GM19193 (cell line): ENCODE results near the gene ABI3.

Experiments used
- POLR2A ChIP-seq: IDR thresholded peaks from 4 replicates; pipeline ENCODE4 v1.6.1; 2011; ENCODE audit not compliant: insufficient read depth, insufficient read length; ENCODE audit errors: extremely low read depth

The ABI3 gene

DNA sequence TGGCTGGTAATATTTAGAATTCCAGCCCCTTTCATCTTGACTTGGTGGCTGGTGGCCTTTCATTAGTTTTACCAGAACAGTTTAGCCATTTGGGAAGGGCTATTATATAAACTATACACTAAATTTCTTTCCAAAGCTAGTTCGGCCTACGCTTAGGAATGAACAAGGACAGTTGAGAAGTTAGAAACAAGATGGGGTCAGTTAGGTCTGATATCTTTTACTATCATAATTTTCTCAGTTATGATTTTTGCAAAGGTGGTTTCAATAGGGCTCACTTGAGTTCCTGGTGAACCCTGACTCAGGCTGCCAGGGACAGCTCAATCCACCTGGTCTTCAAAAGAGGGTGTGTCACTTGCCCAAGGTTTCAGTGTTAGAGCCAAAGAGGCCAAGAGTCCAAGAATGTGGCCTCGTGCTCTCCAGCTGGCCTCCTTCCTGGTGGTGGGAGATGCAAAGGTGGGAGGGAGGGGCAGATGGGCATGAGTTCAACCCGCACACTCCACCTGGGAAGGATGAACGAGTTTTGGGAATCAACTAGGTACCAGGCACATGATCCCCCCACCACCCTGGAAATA, 24.1 kb downstream of the ABI3 start:
- TF ChIP-seq POLR2A: no peak

DNA sequence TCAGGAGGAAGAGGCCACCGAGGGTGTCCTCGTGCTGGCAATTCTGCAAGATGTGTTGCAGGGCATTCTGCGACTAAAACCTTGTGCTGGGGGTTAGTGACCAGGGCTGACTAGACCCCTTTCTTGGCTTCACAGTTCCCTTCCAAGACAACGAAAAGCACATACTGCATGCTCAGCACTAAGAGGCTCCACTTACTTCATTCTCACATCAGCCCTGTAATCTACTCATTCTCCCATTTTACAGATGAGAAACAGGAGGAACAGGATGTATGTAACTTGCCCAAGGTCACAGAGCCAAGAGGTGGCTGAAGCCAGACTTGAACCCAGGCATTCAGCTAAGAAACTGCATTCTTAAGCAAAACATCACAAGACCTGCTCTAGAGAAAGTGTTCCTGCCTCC, 25.4 kb downstream of the ABI3 start:
- TF ChIP-seq POLR2A: no peak

DNA sequence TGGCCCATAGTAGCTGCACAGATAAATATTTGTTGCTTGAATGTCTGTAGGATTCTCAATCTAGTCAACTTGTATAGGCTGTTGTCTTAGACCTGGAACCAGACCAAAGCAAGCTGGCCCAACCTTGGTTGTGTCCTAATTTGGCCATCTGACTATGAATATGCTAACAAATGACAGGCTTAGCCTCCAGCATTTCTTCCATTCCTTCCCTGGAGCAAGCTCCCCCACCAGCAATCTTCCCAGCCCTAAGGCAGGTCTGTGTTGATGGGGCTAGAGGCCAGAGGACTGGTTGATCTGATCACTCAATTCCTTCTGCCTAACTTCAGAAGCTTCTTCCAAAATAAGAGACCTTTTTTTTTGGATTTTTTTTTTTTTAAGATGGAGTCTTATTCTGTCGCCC, 29.5 kb downstream of the ABI3 start:
- no peak for TF ChIP-seq POLR2A

DNA sequence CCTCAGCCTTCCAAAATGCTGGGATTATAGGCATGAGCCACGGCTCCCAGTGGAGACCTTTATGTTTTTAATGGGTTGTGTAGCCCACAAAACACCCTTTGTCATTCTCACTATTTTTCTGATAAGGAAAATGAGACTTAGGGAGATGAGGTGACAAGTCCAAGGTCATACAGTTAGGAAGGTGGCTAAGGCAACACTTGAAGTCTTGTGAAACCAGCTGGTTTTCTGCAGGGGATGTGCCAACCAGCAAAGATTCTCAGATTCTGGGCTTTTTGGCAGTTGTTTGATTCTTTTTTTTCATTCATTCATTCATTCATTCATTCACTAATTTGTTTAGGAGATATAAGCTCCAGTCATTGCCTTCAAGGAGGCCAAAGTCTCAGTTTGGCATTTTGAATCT, 30.1 kb downstream of the ABI3 start:
- TF ChIP-seq POLR2A: no peak

DNA sequence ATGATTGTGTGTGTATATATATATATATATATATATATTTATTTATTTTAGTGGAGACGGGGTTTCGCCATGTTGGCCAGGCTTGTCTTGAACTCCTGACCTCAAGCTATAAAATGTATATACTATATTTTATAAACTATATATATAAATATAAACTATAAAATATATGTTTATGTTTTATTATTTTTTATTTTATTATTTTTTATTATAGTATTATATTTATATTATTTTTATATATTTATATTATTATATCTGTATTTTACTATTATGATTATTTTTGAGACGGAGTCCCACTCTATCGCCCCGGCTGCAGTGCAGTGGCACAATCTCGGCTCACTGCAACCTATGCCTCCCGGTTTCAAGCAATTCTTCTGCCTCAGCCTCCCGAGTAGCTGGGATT, 30.5 kb downstream of the ABI3 start:
- no peak for TF ChIP-seq POLR2A

DNA sequence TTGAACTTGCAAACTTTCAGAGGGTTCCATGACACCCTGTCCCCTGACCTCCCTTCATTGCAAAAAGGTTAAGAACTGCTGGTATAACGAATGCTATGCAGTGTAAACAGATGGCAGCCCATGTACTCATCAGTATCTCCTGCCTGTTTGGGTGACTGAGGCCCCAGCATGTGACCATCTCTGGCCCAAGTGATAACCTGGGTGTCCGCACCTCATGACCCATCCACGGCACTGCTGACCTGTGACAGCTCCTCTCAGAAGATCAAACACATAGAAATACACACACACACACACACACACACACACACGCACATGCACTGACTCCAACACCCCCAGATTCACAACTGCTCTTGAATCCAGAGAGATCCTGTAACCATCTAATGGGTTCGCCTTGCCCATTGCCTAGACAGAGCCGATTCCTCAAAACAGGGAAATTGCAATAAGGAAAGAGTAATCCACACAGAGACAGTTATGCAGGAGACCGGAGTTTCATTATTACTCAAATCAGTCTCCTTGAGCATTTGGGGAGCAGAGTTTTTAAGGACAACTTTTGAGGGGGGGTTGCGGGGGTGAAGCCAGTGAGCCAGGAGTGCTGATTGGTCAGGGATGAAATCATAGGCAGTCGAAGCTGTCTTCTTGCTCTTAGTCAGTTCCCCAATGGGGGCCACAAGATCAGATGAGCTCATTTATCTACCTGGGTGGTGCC, 31.3 kb downstream of the ABI3 start:
- TF ChIP-seq POLR2A: no peak

DNA sequence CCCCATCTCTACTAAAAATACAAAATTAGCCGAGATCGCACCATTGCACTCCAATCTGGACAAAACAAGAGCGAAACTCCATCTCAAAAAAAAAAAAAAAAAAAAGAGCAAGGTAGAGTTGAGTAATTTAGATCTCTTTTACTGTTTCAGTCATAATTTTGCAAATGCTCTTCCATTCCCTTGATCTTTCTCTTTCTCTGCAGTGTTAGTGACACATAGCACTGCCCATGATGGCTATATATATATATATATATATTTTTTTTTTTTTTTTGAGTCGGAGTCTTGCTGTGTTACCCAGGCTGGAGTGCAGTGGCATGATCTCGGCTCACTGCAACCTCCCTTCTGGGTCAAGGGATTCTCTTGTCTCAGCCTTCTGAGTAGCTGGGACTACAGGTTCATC, 32.3 kb downstream of the ABI3 start:
- no peak for TF ChIP-seq POLR2A

DNA sequence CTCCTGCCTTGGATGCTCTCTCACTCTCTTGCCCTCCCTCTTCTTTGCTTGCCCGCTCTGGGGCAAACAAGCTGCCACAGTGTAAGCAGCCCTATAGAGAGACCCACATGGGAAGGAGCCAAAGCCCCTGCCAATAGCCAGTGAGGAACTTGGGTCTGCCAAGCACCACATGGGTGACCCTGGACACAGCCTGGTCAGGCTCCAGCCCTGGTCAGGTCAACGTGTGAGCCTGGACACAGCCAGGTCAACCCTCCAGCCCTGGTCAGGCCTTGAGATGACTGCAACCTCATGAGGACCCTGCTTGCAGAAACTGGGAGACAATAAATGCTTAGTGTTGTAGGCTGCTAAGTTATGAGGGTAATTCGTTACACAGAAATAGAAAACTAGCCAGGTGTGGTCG, 34.3 kb downstream of the ABI3 start:
- TF ChIP-seq POLR2A: no peak

DNA sequence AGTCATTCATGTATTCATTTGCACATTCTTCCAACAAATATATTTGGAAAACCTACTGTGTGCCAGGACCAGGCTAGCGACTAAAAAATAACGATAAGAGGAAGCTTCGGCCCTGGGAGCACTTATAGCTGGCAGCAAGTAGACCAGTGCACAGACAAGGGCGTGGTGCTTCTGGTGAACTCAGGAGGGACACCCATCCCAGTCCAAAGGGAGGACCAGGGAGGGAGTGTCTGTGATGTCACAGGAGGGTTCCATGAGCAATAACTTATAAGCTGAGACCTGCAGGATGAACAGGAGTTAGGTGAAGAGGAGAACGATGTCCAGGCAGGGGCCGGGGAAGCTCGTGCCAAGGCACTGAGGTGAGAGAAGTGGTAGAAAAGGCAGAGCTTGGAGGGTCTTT, 37.4 kb downstream of the ABI3 start:
- no peak for TF ChIP-seq POLR2A

DNA sequence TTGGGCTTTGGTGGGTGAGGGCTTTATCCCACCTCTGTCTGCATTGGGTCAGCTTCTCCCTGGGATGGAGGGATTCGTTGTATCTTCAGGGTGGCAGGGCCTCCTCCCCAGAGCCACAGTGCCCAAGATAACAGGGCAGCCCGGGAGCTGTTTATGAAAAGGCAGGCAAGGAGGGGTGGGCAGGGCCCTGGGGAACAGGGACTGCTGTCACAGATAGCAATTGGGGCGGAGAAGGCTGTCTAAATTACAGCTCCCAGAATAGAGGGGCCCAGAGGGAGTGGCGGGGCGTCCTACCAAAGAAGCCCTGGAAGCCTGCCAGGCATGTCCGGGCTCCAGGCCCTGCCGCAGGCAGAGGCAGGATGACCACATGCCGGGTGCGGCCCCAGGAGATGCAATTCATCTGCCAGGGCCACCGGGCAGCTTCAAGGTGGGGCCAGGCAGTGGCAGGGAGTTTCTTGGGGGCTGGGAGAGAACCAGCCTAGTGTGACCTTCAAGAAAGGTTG, 38.8 kb downstream of the ABI3 start:
- TF ChIP-seq POLR2A: no peak

DNA sequence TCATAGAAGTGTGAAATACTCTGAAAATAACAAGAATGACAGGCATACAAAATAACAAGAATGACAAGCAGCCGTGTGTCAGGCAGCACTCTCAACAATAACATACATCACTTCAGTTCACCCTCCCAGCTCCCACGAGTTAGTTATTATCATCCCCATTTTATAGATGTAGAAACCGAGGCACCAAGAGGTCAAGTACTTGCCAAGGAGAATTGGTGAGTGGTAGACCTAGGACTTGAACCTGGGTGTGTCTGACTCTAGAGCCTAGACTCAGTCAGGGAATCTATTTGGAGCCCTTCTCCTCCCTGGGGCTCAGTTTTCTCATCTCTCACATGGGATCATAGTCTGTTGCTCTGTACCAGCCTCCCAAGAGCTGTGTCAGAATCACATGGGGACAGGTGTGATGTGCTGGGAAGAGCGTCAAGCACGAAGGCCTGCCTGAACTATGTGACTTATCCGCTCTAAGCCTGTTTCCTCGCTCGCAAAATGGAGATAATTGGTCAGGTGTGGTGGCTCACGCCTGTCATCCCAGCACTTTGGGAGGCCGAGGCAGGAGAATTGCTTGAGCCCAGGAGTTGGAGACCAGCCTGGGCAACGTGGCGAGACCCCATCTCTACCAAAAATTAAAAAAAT, 39.5 kb downstream of the ABI3 start:
- TF ChIP-seq POLR2A: no peak

DNA sequence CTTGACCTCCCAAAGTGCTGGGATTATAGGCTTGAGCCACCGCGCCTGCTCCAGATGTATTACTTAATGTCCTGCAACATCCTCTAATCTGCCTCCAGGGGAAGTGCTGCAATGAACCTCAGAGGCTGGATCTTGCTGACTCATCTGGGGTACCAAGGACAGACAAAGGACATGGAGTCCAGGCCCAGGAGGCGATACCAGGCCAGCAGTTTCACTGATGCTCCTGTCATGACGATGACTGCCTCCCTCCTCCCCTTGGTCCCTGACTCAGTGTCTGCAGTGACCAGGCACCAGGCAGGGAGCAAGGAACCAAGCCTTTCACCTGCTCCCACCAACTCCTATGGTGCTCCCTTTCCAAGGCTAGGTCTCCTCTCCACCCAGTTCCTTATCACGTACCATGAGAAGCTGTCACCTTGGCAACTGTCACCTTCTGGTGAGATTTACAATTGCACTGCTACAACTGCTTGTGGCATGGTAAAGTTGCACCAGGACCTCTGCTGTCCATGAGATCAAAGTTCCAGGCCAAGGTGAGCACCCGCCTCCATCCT, 41.7 kb downstream of the ABI3 start:
- no peak for TF ChIP-seq POLR2A

DNA sequence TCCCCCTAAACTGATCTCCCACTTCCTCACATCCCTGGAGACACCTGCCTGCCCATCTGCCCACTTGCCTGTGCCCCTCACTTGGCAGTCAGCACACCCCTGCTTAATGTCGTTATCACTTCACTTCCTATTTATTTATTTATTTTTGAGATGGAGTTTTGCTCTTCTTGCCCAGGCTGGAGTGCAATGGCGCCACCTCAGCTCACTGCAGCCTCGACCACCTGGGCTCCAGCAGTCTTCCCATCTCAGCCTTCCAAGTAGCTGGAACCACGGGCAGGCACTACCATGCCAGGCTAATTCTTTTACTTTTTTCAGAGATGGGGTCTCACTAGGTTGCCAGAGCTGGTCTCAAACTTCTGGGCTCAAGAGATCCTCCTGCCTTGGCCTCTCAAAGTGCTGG, 43.6 kb downstream of the ABI3 start:
- TF ChIP-seq POLR2A: no peak

DNA sequence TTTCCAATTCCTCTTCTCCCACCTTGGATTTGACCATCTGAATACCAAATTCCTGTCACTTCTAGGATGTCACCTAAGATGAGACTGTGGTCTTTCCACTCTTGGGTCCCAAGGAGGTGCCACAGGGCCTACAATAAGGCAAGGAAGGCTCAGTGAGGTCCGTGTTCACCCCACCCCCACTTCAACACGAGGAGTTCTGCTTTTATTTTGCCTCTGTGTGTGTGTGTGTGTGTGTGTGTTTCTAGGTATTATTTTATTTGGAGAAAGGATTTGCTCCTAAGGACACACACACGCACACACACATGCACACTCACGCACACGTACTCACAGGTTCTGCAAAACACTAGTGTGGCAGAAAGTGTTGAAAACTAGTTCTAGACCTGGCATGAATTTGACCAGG, 44.6 kb downstream of the ABI3 start:
- no peak for TF ChIP-seq POLR2A

DNA sequence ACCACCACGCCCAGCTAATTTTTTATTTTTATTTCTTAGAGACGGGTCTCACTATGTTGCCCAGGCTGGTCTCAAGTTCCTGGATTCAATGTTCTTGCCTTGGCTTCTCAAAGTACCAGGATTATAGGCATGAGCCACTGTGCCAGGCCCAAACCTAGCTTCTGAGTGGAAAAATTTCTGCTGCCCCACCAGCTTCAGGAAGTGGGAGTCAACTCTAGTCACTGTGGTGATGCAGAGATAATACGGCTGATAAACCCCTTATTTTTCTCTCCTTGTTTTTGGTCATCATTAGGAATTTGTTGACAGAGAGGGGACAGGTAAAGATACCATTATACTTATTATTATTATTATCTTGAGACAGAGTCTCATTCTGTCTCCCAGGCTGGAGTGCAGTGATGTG, 47.9 kb downstream of the ABI3 start:
- no peak for TF ChIP-seq POLR2A

DNA sequence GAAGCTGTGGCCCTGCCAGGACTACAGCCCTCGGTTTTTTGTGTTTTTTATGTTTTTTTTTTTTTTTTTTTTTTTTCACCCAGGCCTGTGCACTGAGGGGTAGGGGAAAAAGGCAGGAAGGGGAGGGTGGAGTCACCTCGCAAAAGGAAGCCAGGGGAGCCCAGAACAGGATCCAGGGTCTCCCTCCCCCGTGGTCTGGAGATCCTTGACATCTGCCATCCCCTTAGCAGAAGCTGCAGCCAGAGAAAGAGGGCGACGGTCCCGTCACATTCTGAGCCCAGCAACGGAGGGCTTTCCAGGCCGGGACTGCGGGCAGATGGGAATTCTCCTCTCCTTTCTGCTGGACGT, 49.1 kb downstream of the ABI3 start:
- no peak for TF ChIP-seq POLR2A

DNA sequence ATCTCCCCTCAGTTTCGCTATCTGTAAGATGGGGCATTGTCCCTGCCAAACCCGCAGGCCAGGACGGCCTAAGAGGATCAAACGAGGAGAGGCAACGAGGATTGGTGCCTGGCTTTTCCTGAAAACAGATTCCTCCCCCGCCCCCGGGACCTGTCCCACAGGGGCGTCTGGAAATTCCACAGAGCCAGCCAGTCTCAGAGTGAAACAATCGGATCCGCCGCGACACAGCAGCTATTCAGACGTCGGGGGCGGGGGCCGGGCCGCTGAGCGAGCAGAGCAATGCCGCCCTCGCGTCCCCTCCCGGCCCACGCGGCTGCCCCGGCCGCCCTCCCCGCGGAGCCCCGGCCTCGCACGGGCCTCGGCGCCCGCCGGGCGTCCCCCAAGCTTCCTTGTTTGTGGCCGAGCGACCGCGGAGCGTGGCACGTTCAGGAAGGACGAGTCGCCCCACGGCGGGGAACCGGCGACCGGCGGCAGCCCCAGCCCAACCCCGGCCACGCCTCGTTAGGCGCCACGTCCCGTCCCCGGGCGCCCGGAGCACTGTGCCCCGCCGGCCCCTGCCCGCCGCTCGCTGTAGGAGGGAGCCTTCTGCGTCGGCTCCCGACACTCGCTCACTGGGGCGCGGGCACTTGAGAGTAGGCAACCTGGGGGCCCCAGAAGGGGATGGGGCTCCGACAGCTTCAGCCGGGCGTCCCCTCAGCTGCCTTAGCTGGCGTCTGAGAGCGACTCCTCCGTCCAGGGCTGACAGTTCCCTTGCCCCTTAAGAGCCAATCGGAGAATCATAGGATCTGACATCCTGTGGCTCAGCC, 49.7 kb downstream of the ABI3 start:
- TF ChIP-seq POLR2A: no peak
